ENCODE measurements around the gene GABRG3. TPM values are rescaled to one million over a fixed set of nuclear protein-coding genes. Genes with fewer than 3 reads are reported as not detected.

GABRG3 gene
- polyA plus RNA-seq, 1 donor (not counting 4 experiments of a cell fraction or from before 2014, with no cell fraction given), result not detected

DNA sequence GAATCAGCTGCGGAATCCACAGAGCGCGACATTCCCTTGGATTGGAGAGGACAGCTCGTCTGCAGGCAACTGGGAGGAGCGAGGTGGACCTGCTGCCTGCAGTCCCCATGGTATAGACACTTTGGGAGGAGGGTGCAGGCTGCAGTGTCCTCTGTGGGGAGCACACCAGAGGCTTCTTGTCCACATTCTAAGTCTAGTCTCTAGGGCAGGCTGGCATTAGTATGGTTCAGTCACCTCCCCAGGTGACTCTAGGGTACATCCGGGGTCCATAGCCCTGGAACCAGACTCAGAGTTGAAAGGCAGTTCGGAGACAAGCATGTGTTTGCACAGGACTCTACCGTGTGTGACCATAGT lies 118.2 kb downstream of the GABRG3 start:
- no peak for TF ChIP-seq EZH2 (IDR thresholded peaks at IDR 0.05; ENCODE audit: low read length)
- TF ChIP-seq, protein P1, sequence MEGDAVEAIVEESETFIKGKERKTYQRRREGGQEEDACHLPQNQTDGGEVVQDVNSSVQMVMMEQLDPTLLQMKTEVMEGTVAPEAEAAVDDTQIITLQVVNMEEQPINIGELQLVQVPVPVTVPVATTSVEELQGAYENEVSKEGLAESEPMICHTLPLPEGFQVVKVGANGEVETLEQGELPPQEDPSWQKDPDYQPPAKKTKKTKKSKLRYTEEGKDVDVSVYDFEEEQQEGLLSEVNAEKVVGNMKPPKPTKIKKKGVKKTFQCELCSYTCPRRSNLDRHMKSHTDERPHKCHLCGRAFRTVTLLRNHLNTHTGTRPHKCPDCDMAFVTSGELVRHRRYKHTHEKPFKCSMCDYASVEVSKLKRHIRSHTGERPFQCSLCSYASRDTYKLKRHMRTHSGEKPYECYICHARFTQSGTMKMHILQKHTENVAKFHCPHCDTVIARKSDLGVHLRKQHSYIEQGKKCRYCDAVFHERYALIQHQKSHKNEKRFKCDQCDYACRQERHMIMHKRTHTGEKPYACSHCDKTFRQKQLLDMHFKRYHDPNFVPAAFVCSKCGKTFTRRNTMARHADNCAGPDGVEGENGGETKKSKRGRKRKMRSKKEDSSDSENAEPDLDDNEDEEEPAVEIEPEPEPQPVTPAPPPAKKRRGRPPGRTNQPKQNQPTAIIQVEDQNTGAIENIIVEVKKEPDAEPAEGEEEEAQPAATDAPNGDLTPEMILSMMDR (optimal IDR thresholded peaks at IDR 0.05 in 1 of 3, IDR thresholded peaks at IDR 0.05 in 1 of 3, conservative IDR thresholded peaks at IDR 0.05 in 1 of 3; ENCODE audit: extremely low read depth in 1 of 3, insufficient read depth in 2 of 3, low read length in 3 of 3), result no peak
- no peaks in the 10 kb centered on the region for H3K4me1 ChIP-seq (ENCODE audit: control insufficient read depth, extremely low read depth, insufficient read depth, low read length)
- H3K79me2 ChIP-seq (ENCODE audit: control insufficient read depth, insufficient read depth, low read length), result no peaks in the 10 kb centered on the region
- H3K27ac ChIP-seq (ENCODE audit: control insufficient read depth, insufficient read depth, low read length), result no peak overlapping the region
- H3K9me1 ChIP-seq (ENCODE audit: control insufficient read depth, extremely low read depth, insufficient read depth, low read length), result no peaks in the 10 kb centered on the region
- H3K9me3 ChIP-seq (ENCODE audit: control insufficient read depth, low read depth, low read length), result peaks cover 9% of the 10 kb centered on the region
- dilution Hi-C loops (cut with MboI; ENCODE audit: extremely low pct_ligation_motif_present, low sequenced_read_pairs), result no loop called here
- H3K4me2 ChIP-seq (ENCODE audit: control insufficient read depth, extremely low read depth, insufficient read depth, low read depth, low read length), result no peak overlapping the region
- no peak for FAIRE-seq
- H3K27me3 ChIP-seq (ENCODE audit: control insufficient read depth, extremely low read depth, insufficient read depth, low read length), result no peaks in the 10 kb centered on the region
- H3K4me3 ChIP-seq (ENCODE audit: control insufficient read depth in 2 of 3, extremely low read depth in 1 of 3, insufficient read depth in 2 of 3, low read depth in 1 of 3, low read length in 3 of 3), result no peak overlapping the region
- H3K36me3 ChIP-seq (ENCODE audit: control insufficient read depth in 2 of 2, extremely low read depth in 1 of 2, insufficient read depth in 2 of 2, low read length in 2 of 2), result no peaks in the 10 kb centered on the region
- no peaks in the 10 kb centered on the region for H4K20me1 ChIP-seq (ENCODE audit: control insufficient read depth, extremely low read depth, insufficient read depth, low read length)
- no peak overlapping the region for H3K9ac ChIP-seq (ENCODE audit: control insufficient read depth, extremely low read depth, insufficient read depth, low read length)
- DNase-seq (ENCODE audit: low read depth, low spot score), result no peak
- no peak overlapping the region for H2AFZ ChIP-seq (ENCODE audit: control insufficient read depth, low read length)

DNA sequence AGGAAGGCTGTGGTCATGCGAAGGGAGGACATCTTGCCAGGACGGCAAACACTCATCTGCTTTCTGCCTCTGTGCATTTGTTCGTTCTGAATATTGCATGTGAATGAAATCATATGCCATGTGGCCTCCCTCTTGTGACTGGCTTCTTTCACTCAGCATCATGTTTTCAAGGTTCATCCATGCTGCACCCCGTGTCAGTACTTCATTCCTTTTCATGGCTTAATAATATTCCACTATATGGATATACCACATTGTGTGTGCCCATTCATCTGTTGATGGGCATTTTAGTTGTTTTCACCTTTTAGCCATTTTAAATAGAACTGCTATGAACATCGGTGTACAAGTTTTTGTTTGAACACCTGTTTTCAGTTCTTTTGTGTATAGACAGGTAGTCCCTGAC lies 118.7 kb downstream of the GABRG3 start:
- DNase-seq (ENCODE audit: low read depth, low spot score) (no peak), FAIRE-seq (no peak)
- Histone ChIP-seq H3K36me3 (ENCODE audit: control insufficient read depth in 2 of 2, extremely low read depth in 1 of 2, insufficient read depth in 2 of 2, low read length in 2 of 2) (no peaks in the 10 kb centered on the region), H2AFZ (ENCODE audit: control insufficient read depth, low read length) (no peak overlapping the region), H4K20me1 (ENCODE audit: control insufficient read depth, extremely low read depth, insufficient read depth, low read length) (no peaks in the 10 kb centered on the region), H3K27me3 (ENCODE audit: control insufficient read depth, extremely low read depth, insufficient read depth, low read length) (no peaks in the 10 kb centered on the region), H3K9ac (ENCODE audit: control insufficient read depth, extremely low read depth, insufficient read depth, low read length) (no peak overlapping the region), H3K4me3 (ENCODE audit: control insufficient read depth in 2 of 3, extremely low read depth in 1 of 3, insufficient read depth in 2 of 3, low read depth in 1 of 3, low read length in 3 of 3) (no peak overlapping the region), H3K4me1 (ENCODE audit: control insufficient read depth, extremely low read depth, insufficient read depth, low read length) (no peaks in the 10 kb centered on the region), H3K4me2 (ENCODE audit: control insufficient read depth, extremely low read depth, insufficient read depth, low read depth, low read length) (no peak overlapping the region), H3K9me3 (ENCODE audit: control insufficient read depth, low read depth, low read length) (peaks cover 9% of the 10 kb centered on the region), H3K9me1 (ENCODE audit: control insufficient read depth, extremely low read depth, insufficient read depth, low read length) (no peaks in the 10 kb centered on the region), H3K79me2 (ENCODE audit: control insufficient read depth, insufficient read depth, low read length) (no peaks in the 10 kb centered on the region), H3K27ac (ENCODE audit: control insufficient read depth, insufficient read depth, low read length) (no peak overlapping the region)
- no peak for TF ChIP-seq EZH2 (IDR thresholded peaks at IDR 0.05; ENCODE audit: low read length)
- TF ChIP-seq, protein P1 (optimal IDR thresholded peaks at IDR 0.05 in 1 of 3, IDR thresholded peaks at IDR 0.05 in 1 of 3, conservative IDR thresholded peaks at IDR 0.05 in 1 of 3; ENCODE audit: extremely low read depth in 1 of 3, insufficient read depth in 2 of 3, low read length in 3 of 3), result no peak
- dilution Hi-C loops (cut with MboI; ENCODE audit: extremely low pct_ligation_motif_present, low sequenced_read_pairs), result no loop called here
